K562 (cell line): ENCODE data around the gene CAGE1. TPM values are rescaled to one million over a fixed set of nuclear protein-coding genes. Genes with fewer than 3 reads are reported as not detected.

ENCODE experiments used
- ETS2 ChIP-seq: IDR thresholded peaks from 2 replicates; pipeline ENCODE4 v1.6.1; 2016; ENCODE audit warnings: borderline replicate concordance, missing genetic modification characterization, mild to moderate bottlenecking, moderate library complexity, missing compliant biosample characterization; ENCODE audit not compliant: poor library complexity, severe bottlenecking
- MLLT1 ChIP-seq, 2 experiments: fragments of 450-650 bp; IDR thresholded peaks; 2 replicates each; pipeline ENCODE4 v1.6.1; 2016
- MYC ChIP-seq, 2 experiments: fragments of 250-450 bp in 1 of 2; sonication (Bioruptor Pico) in 1 of 2; IDR thresholded peaks; 2 replicates each; pipeline versions ENCODE4 v1.5.1 to v1.6.1; 2012 to 2021; ENCODE audit warnings: low read depth in 2 of 2, borderline replicate concordance in 1 of 2, improper control_type of control experiment in 1 of 2, low read length in 1 of 2, mild to moderate bottlenecking in 1 of 2, moderate library complexity in 1 of 2
- PCBP1 ChIP-seq: fragments of 200-400 bp; formaldehyde crosslinking; IDR thresholded peaks from 2 replicates; pipeline ENCODE4 v1.6.1; 2018; ENCODE audit warnings: mild to moderate bottlenecking, low read depth, low read length; ENCODE audit not compliant: poor library complexity, severe bottlenecking
- ZMIZ1 ChIP-seq, 2 experiments: fragments of 150-350 bp in 1 of 2; IDR thresholded peaks; 2 replicates each; pipeline ENCODE4 v1.6.1; 2012 to 2016; ENCODE audit warnings: low read depth in 2 of 2, low read length in 2 of 2, mild to moderate bottlenecking in 1 of 2, moderate library complexity in 1 of 2
- ZSCAN29 ChIP-seq: fragments of 450-650 bp; IDR thresholded peaks from 2 replicates; pipeline ENCODE4 v1.6.1; 2017
- polyA plus RNA-seq, 8 experiments: library from polyadenylated mRNA; depleted of rRNA in 4 of 8; stranded (reverse) in 5 of 8; unstranded in 3 of 8; fragments of >200 nt; fragmentation: Nextera tagmentation in 2 of 8; fragmentation: Illumina TruSeq in 1 of 8; extraction: Ambion mirVana in 2 of 8; extraction: Trizol in 1 of 8; gene quantifications; 2 replicates each; pipeline versions ENCODE4 v1.2.1 to v1.2.3, GENCODE V29; 2011 to 2014; ENCODE audit warnings: inconsistent platforms in 1 of 8, missing spikeins in 1 of 8
- total RNA-seq, 7 experiments: library from RNA; depleted of rRNA in 6 of 7; stranded (reverse); fragments of >200 nt in 6 of 7; fragmentation: Illumina TruSeq in 2 of 7; extraction: Trizol in 2 of 7; gene quantifications; 2 replicates each; pipeline versions ENCODE4 v1.2.1 to v1.2.3, GENCODE V29; 2011 to 2021; ENCODE audit warnings: low replicate concordance in 1 of 7

The CAGE1 gene
- total and polyA plus RNA-seq, 9 of the 15 experiments (the other 6 are each of a cell fraction or from before 2014, with no cell fraction given), result 0.13 to 0.33 (median 0.18) TPM; not detected in 4

- TF ChIP-seq ZMIZ1 (IDR thresholded peaks at IDR 0.05; ENCODE audit: low read depth in 2 of 2, low read length in 2 of 2) (no peak), MYC (IDR thresholded peaks at IDR 0.05; ENCODE audit: low read depth, low read length) (no peak), MYC (CRISPR knock-in tag; IDR thresholded peaks at IDR 0.05; ENCODE audit: borderline replicate concordance, low read depth) (no peak), MLLT1 (IDR thresholded peaks at IDR 0.05) (peak in 1 of 2 experiments; percentile 74; a peak in 2 of 4 replicates), ETS2 (tag) (no peak), PCBP1 (no peak), ZSCAN29 (no peak)
Measured at GRCh38 chr6:7311917-7312615, 77.5 kb downstream of the CAGE1 start (continued).
